ENCODE data around the gene ESR1. TPM values are rescaled to one million over a fixed set of nuclear protein-coding genes. Genes with fewer than 3 reads are reported as not detected.

The ESR1 gene
- polyA plus RNA-seq, 1 donor (not counting 4 experiments of a cell fraction or from before 2014, with no cell fraction given), result 0.22 TPM

GRCh38 chr6:152053332-152053731 lies 245.8 kb downstream of the ESR1 start:
- Histone ChIP-seq H3K9ac (ENCODE audit: control insufficient read depth, extremely low read depth, insufficient read depth, low read length) (no peak overlapping the region), H3K79me2 (ENCODE audit: control insufficient read depth, insufficient read depth, low read length) (no peaks in the 10 kb centered on the region), H3K4me3 (ENCODE audit: control insufficient read depth in 2 of 3, extremely low read depth in 1 of 3, insufficient read depth in 2 of 3, low read depth in 1 of 3, low read length in 3 of 3) (no peak overlapping the region), H3K27me3 (ENCODE audit: control insufficient read depth, extremely low read depth, insufficient read depth, low read length) (no peaks in the 10 kb centered on the region), H4K20me1 (ENCODE audit: control insufficient read depth, extremely low read depth, insufficient read depth, low read length) (no peaks in the 10 kb centered on the region), H3K4me2 (ENCODE audit: control insufficient read depth, extremely low read depth, insufficient read depth, low read depth, low read length) (no peak overlapping the region), H2AFZ (ENCODE audit: control insufficient read depth, low read length) (no peak overlapping the region), H3K9me3 (ENCODE audit: control insufficient read depth, low read depth, low read length) (no peaks in the 10 kb centered on the region), H3K27ac (ENCODE audit: control insufficient read depth, insufficient read depth, low read length) (no peak overlapping the region), H3K36me3 (ENCODE audit: control insufficient read depth in 2 of 2, extremely low read depth in 1 of 2, insufficient read depth in 2 of 2, low read length in 2 of 2) (no peaks in the 10 kb centered on the region), H3K9me1 (ENCODE audit: control insufficient read depth, extremely low read depth, insufficient read depth, low read length) (no peaks in the 10 kb centered on the region), H3K4me1 (ENCODE audit: control insufficient read depth, extremely low read depth, insufficient read depth, low read length) (no peaks in the 10 kb centered on the region)
- FAIRE-seq, result no peak
- dilution Hi-C loops (cut with MboI; ENCODE audit: extremely low pct_ligation_motif_present, low sequenced_read_pairs), result no loop called here
- TF ChIP-seq CTCF (optimal IDR thresholded peaks at IDR 0.05 in 1 of 3, IDR thresholded peaks at IDR 0.05 in 1 of 3, conservative IDR thresholded peaks at IDR 0.05 in 1 of 3; ENCODE audit: extremely low read depth in 1 of 3, insufficient read depth in 2 of 3, low read length in 3 of 3), result no peak
- TF ChIP-seq EZH2 (IDR thresholded peaks at IDR 0.05; ENCODE audit: low read length), result no peak
- no peak for DNase-seq (ENCODE audit: low read depth, low spot score)

- no peaks in the 10 kb centered on the region for H3K9me3 ChIP-seq (ENCODE audit: control insufficient read depth, low read depth, low read length)
- no peak overlapping the region for H2AFZ ChIP-seq (ENCODE audit: control insufficient read depth, low read length)
- no peaks in the 10 kb centered on the region for H3K36me3 ChIP-seq (ENCODE audit: control insufficient read depth in 2 of 2, extremely low read depth in 1 of 2, insufficient read depth in 2 of 2, low read length in 2 of 2)
- TF ChIP-seq EZH2 (IDR thresholded peaks at IDR 0.05; ENCODE audit: low read length) (no peak), CTCF (optimal IDR thresholded peaks at IDR 0.05 in 1 of 3, IDR thresholded peaks at IDR 0.05 in 1 of 3, conservative IDR thresholded peaks at IDR 0.05 in 1 of 3; ENCODE audit: extremely low read depth in 1 of 3, insufficient read depth in 2 of 3, low read length in 3 of 3) (no peak)
- H3K4me1 ChIP-seq (ENCODE audit: control insufficient read depth, extremely low read depth, insufficient read depth, low read length), result no peaks in the 10 kb centered on the region
- no peak overlapping the region for H3K9ac ChIP-seq (ENCODE audit: control insufficient read depth, extremely low read depth, insufficient read depth, low read length)
- no peak overlapping the region for H3K27ac ChIP-seq (ENCODE audit: control insufficient read depth, insufficient read depth, low read length)
- DNase-seq (ENCODE audit: low read depth, low spot score) (no peak), FAIRE-seq (no peak)
- no peak overlapping the region for H3K4me2 ChIP-seq (ENCODE audit: control insufficient read depth, extremely low read depth, insufficient read depth, low read depth, low read length)
- H4K20me1 ChIP-seq (ENCODE audit: control insufficient read depth, extremely low read depth, insufficient read depth, low read length), result no peaks in the 10 kb centered on the region
- no peaks in the 10 kb centered on the region for H3K79me2 ChIP-seq (ENCODE audit: control insufficient read depth, insufficient read depth, low read length)
- H3K9me1 ChIP-seq (ENCODE audit: control insufficient read depth, extremely low read depth, insufficient read depth, low read length), result no peaks in the 10 kb centered on the region
- dilution Hi-C loops (cut with MboI; ENCODE audit: extremely low pct_ligation_motif_present, low sequenced_read_pairs), result no loop called here
- H3K27me3 ChIP-seq (ENCODE audit: control insufficient read depth, extremely low read depth, insufficient read depth, low read length), result no peaks in the 10 kb centered on the region
- no peak overlapping the region for H3K4me3 ChIP-seq (ENCODE audit: control insufficient read depth in 2 of 3, extremely low read depth in 1 of 3, insufficient read depth in 2 of 3, low read depth in 1 of 3, low read length in 3 of 3)
Measured at GRCh38 chr6:152054441-152054840, 247.0 kb downstream of the ESR1 start.

Data from keratinocyte (primary cell).